HG03108 (cell line): ENCODE measurements around the gene NEBL.
"Not testable (repeated sequence)": the region's sequence is repeated elsewhere in the genome, so short reads cannot be mapped to it uniquely, and the experiment has no call there.

Experiments
- ATAC-seq: cut with Tn5 transposase; IDR thresholded peaks from one replicate; pipeline ENCODE4 v1.9.1; 2021; ENCODE audit warnings: moderate library complexity; ENCODE audit not compliant: unreplicated experiment

NEBL gene, protein sequence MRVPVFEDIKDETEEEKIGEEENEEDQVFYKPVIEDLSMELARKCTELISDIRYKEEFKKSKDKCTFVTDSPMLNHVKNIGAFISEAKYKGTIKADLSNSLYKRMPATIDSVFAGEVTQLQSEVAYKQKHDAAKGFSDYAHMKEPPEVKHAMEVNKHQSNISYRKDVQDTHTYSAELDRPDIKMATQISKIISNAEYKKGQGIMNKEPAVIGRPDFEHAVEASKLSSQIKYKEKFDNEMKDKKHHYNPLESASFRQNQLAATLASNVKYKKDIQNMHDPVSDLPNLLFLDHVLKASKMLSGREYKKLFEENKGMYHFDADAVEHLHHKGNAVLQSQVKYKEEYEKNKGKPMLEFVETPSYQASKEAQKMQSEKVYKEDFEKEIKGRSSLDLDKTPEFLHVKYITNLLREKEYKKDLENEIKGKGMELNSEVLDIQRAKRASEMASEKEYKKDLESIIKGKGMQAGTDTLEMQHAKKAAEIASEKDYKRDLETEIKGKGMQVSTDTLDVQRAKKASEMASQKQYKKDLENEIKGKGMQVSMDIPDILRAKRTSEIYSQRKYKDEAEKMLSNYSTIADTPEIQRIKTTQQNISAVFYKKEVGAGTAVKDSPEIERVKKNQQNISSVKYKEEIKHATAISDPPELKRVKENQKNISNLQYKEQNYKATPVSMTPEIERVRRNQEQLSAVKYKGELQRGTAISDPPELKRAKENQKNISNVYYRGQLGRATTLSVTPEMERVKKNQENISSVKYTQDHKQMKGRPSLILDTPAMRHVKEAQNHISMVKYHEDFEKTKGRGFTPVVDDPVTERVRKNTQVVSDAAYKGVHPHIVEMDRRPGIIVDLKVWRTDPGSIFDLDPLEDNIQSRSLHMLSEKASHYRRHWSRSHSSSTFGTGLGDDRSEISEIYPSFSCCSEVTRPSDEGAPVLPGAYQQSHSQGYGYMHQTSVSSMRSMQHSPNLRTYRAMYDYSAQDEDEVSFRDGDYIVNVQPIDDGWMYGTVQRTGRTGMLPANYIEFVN

DNA sequence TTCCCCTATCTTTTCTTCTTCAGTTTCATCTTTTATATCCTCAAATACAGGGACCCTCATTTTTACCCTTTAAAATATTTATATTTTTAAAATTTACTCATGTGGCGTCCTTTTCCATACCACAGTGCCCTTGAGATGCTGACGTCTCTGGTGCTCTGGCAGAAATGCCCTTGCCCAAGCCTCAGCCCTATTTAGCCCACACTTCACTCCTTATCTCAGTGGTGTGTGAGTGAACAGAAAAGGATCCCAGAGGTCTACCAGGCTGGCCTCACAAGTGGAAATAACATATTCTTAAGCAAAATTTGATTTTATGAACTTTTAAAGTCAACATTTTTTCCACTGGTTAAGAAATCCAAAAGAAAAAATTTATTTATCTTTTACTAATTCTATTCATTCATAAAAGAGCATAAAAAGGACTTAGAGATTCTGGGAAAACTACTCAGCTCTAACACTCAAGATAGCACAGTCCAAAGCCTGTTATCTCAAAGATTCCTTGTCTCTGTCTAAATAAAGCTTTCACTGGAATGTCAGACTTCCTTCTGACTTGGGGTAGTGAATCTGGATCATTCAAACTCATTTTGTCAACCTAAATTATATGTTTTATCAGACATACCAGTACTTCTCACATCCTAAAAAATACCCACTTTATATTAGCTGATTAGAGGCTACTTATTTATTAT lies at the start of gene NEBL:
NEBL (minus strand) TSS at position 166 of the 680 bp plus-strand sequence; CDS start at position 60, 106 bp downstream.
- ATAC-seq: no peak

GRCh38 chr10:20945546-20946332 lies 48.6 kb upstream of the NEBL start:
- ATAC-seq: no peak

- ATAC-seq: no peak
Measured at GRCh38 chr10:20944789-20945502, 47.8 kb upstream of the NEBL start.

- ATAC-seq: not testable (repeated sequence)
Measured at GRCh38 chr10:20939414-20939813, 42.3 kb upstream of the NEBL start.

DNA sequence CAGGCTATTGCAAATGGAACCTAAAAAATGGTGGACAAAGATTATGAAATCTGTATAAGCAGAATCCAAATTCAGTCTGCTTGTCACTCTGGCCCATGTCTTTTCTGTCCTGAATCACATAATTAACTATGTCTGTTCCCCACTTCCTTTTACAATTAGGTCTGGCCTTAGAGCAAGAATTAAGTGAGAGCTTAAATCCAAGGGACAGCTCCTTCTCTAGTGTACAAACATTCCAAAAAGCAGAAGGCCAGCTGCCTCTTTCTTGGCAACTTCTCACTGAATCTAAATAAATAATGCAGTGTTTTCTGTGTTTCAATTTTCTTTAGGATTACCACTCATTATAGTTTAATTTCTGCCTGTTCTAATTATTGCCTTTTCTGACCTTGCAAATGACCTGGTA lies 39.3 kb upstream of the NEBL start:
- no peak for ATAC-seq

- no peak for ATAC-seq
Measured at GRCh38 chr10:20935931-20936330, 38.8 kb upstream of the NEBL start.

GRCh38 chr10:20935301-20935700 lies 38.2 kb upstream of the NEBL start:
- no peak for ATAC-seq

DNA sequence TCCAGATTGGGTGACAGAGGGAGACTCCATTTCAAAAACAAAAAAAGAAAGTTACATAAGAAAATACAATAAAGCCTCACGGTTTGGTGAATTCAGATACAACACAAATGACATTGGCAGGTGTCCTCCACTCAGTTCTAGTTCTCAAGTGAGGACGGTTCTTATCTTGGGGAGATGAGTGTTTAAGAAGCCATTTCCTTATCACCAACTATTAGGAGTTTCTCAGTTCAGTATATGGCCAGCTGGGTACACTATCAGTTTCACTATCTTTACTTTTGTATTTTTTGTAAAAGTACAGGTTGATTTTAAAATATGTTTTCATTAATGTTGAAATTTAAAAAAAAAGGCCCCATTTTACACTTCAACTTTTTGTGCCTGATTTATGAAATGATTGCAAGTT lies 36.6 kb upstream of the NEBL start:
- no peak for ATAC-seq

GRCh38 chr10:20932606-20933126 lies 35.6 kb upstream of the NEBL start:
- ATAC-seq: no peak

DNA sequence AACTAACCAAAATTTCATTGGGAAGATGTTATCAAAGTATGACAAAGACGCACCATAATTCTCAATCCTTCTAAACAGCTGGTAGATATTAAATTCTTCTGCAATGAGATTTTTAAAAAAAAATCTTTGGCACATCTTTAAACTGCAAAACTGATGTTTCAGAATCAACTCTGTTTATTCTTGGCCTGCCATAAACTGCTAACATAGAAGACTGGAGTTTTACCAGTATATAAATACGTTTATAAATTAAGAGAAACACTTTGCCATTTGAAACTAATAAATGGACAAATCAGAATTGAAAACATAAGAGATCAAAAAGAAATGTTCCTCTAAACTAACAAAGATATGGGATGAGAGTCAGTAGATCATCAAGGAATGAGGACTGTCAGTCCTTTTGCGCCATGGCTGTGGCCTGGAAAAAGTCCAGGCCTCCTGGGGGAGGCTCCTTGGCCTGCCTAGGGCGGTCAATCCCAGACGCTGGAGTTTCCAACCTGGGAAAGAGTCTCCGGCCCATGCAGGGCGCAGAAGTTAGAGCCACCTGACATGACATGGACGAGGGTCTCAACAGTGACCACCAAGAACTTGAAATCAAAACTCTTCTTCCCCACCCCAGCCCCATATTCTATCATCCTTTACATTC lies 34.2 kb upstream of the NEBL start:
- ATAC-seq: no peak

GRCh38 chr10:20927456-20927855 lies 30.3 kb upstream of the NEBL start:
- ATAC-seq: no peak

GRCh38 chr10:20922451-20922850 lies 25.3 kb upstream of the NEBL start:
- ATAC-seq: no peak

DNA sequence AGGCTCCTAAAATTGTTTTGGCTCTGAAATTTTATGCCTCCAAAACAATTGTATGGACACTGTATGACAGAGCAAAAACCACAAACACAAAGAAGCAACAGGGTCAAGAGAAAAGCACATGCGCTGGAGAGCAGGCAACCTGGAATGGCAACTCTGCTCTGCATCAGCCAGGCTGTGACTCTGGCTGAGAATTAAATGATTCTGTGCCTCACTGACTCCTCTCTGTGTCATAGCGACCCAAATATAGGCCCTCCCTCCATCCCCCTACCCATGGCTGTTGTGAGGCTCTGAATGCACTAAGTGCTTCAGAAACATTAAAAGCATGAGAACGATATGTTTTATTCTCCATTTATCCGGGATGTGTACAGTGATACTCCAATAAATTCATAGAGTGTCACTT lies 24.9 kb upstream of the NEBL start:
- no peak for ATAC-seq

- ATAC-seq: no peak
Measured at GRCh38 chr10:20920061-20920460, 22.9 kb upstream of the NEBL start.

GRCh38 chr10:20919481-20919880 lies 22.4 kb upstream of the NEBL start:
- ATAC-seq: no peak

DNA sequence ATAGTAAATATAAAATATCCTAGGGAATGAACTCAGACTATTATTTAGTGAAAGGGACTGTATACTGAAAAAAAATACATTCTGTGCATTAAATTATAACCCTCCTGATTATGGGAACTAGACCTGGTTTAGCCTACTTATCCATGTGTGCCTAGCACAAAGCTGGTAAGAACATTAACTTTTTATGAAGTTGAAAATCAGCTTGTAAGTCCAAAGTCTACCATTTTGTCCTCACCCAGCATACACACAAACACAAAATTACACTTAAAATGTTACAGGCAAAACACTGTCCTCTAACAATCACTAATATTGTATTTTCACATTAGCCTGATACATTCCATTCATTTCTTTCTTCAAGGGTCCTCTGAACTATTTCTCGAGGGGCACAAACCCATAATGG lies 19.9 kb upstream of the NEBL start:
- no peak for ATAC-seq

GRCh38 chr10:20912969-20913368 lies 15.9 kb upstream of the NEBL start:
- no peak for ATAC-seq

DNA sequence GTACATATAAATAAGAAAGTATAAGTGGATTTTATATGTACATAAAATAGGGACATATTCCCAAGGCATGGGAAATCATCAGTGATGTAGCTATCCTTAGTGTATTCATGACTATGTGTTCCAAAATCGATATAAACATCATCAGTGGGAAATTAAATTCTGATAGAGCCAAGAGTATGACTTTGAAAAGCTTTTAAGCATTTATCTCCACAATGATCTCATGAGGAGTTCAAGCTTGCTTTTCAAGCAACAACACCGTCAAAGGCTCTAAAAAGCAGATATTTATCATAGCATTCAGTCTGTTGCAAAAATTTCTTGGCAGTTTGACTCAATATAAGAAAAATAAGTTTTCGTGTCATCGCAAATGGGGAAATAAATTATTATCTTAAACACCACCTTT lies 14.5 kb upstream of the NEBL start:
- ATAC-seq: no peak

- no peak for ATAC-seq
Measured at GRCh38 chr10:20909801-20910200, 12.7 kb upstream of the NEBL start.
